K562 (cell line): ENCODE measurements around the gene HOXB3. TPM values are rescaled to one million over a fixed set of nuclear protein-coding genes. Genes with fewer than 3 reads are reported as not detected.

Experiments used
- ADNP ChIP-seq: fragments of 200-800 bp; sonication (Bioruptor generic); IDR thresholded peaks from 2 replicates; pipeline ENCODE4 v1.6.1; 2016; ENCODE audit warnings: missing genetic modification characterization, missing compliant biosample characterization
- ARNT ChIP-seq, 2 experiments: fragments of 450-650 bp; IDR thresholded peaks; 2 replicates each; pipeline ENCODE4 v1.6.1; 2016; ENCODE audit warnings: mild to moderate bottlenecking in 1 of 2
- BACH1 ChIP-seq: fragments of 200-800 bp; sonication (Bioruptor generic); IDR thresholded peaks from 2 replicates; pipeline ENCODE4 v1.6.1; 2016; ENCODE audit warnings: missing genetic modification characterization, missing compliant biosample characterization
- EP300 ChIP-seq: IDR thresholded peaks from 2 replicates; pipeline ENCODE4 v1.6.1; 2012; ENCODE audit warnings: low read length, improper control_type of control experiment
- FOXA3 ChIP-seq, 2 experiments: fragments of 450-650 bp in 1 of 2; sonication (generic) in 1 of 2; formaldehyde crosslinking; IDR thresholded peaks in 1 of 2; conservative IDR thresholded peaks in 1 of 2; 2 replicates each; pipeline versions ENCODE4 v1.4.0 to v1.8.0; 2020 to 2022; ENCODE audit warnings: mild to moderate bottlenecking in 2 of 2, missing genetic modification reagents in 1 of 2
- HDGF ChIP-seq: fragments of 450-650 bp; IDR thresholded peaks from 2 replicates; pipeline ENCODE4 v1.6.1; 2016
- MTA3 ChIP-seq: fragments of 450-650 bp; formaldehyde crosslinking; IDR thresholded peaks from 2 replicates; pipeline ENCODE4 v1.6.1; 2017; ENCODE audit warnings: mild to moderate bottlenecking, borderline replicate concordance
- MTF1 ChIP-seq: fragments of 250-450 bp; sonication (Bioruptor Pico); IDR thresholded peaks from 2 replicates; pipeline ENCODE4 v1.9.0; 2021; ENCODE audit warnings: moderate library complexity, mild to moderate bottlenecking, inconsistent platforms, borderline replicate concordance
- RUNX1 ChIP-seq: sonication (generic); IDR thresholded peaks from 2 replicates; pipeline ENCODE4 v1.6.1; 2016; ENCODE audit warnings: antibody characterized with exemption, low read depth
- TCF7L2 ChIP-seq: fragments of 150-350 bp; IDR thresholded peaks from 2 replicates; pipeline ENCODE4 v1.6.1; 2016; ENCODE audit warnings: low read depth, mild to moderate bottlenecking, low read length, moderate library complexity
- polyA plus RNA-seq, 8 experiments: library from polyadenylated mRNA; depleted of rRNA in 4 of 8; stranded (reverse) in 5 of 8; unstranded in 3 of 8; fragments of >200 nt; fragmentation: Nextera tagmentation in 2 of 8; fragmentation: Illumina TruSeq in 1 of 8; extraction: Ambion mirVana in 2 of 8; extraction: Trizol in 1 of 8; gene quantifications; 2 replicates each; pipeline versions ENCODE4 v1.2.1 to v1.2.3, GENCODE V29; 2011 to 2014; ENCODE audit warnings: inconsistent platforms in 1 of 8, missing spikeins in 1 of 8
- total RNA-seq, 7 experiments: library from RNA; depleted of rRNA in 6 of 7; stranded (reverse); fragments of >200 nt in 6 of 7; fragmentation: Illumina TruSeq in 2 of 7; extraction: Trizol in 2 of 7; gene quantifications; 2 replicates each; pipeline versions ENCODE4 v1.2.1 to v1.2.3, GENCODE V29; 2011 to 2021; ENCODE audit warnings: low replicate concordance in 1 of 7
- TF ChIP-seq, protein P1 (sequence below): fragments of 450-650 bp; IDR thresholded peaks from 2 replicates; pipeline ENCODE4 v1.6.1; 2017; ENCODE audit warnings: antibody characterized with exemption
- TF ChIP-seq, protein P2 (sequence below): fragments of 200-800 bp; sonication (Bioruptor generic); IDR thresholded peaks from 2 replicates; pipeline ENCODE4 v1.6.1; 2017; ENCODE audit warnings: missing genetic modification characterization, missing compliant biosample characterization
- TF ChIP-seq, protein P3 (sequence below): fragments of 150-350 bp; conservative IDR thresholded peaks from 2 replicates; pipeline ENCODE4 v1.6.1; 2014; ENCODE audit warnings: low read length
- TF ChIP-seq, protein P4 (sequence below), 2 experiments: fragments of 450-650 bp; IDR thresholded peaks; 2 replicates each; pipeline ENCODE4 v1.6.1; 2016
- TF ChIP-seq, protein P5 (sequence below): fragments of 250-450 bp; sonication (Bioruptor Pico); IDR thresholded peaks from 2 replicates; pipeline ENCODE4 v1.8.0; 2022; ENCODE audit warnings: moderate library complexity, mild to moderate bottlenecking, inconsistent platforms
- TF ChIP-seq, protein P6 (sequence below): sonication (generic); formaldehyde crosslinking; IDR thresholded peaks from 2 replicates; pipeline ENCODE4 v1.8.0; 2022; ENCODE audit warnings: mild to moderate bottlenecking, low read depth, missing genetic modification reagents

HOXB3 gene
- total and polyA plus RNA-seq, 9 of the 15 experiments (the other 6 are each of a cell fraction or from before 2014, with no cell fraction given): 2.4 to 41.3 (median 20.2) TPM

DNA sequence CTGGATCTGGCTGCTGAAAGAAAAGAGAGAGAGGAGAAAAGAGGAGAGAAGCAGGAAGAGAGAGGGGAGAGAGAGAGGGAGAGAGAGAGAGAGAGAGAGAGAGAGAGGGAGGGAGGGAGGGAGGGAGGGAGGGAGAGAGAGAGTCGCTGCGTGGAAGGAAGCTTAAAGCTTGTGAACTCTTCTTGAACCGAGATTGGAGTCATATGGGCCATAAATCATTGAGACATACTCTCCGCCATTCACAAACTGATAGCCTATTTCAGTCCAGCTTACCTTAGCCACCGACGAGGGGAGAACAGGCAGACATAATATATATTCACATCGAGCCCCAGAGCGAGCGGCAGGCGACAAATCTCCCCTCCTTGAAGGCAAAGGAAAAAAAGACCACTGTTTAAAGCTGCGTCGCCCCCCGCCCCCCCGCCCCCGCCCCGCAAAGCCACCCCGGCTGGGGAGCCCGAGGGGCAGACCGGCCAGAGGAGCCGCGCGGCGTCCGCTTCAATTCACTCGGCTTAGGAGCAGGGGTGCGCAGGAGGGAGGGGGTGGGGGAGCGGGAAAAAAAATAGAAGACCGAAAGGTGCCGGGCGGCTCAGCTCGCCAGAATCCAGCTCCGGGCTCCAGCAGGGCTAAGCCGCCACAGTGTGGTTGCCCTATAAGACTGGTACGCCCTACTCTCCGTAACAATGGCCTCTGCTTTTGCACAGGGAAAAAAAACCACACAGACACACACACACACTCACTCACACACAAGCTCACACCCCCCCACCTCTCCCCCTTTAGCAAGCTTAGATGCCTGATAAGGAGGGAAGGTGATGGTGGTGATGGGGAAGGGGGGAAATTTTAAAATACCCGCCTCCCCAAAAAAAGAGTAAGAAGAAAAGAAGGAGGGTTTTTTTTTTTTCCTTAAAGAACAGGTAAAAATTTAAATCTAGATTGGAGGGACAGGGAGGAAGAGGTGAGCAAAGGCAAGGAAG lies 34.5 kb downstream of the HOXB3 start (continued):
- TF ChIP-seq, protein P1, sequence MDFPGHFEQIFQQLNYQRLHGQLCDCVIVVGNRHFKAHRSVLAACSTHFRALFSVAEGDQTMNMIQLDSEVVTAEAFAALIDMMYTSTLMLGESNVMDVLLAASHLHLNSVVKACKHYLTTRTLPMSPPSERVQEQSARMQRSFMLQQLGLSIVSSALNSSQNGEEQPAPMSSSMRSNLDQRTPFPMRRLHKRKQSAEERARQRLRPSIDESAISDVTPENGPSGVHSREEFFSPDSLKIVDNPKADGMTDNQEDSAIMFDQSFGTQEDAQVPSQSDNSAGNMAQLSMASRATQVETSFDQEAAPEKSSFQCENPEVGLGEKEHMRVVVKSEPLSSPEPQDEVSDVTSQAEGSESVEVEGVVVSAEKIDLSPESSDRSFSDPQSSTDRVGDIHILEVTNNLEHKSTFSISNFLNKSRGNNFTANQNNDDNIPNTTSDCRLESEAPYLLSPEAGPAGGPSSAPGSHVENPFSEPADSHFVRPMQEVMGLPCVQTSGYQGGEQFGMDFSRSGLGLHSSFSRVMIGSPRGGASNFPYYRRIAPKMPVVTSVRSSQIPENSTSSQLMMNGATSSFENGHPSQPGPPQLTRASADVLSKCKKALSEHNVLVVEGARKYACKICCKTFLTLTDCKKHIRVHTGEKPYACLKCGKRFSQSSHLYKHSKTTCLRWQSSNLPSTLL: no peak
- no peak for TF ChIP-seq HDGF
- TF ChIP-seq MTA3: no peak
- no peak for TF ChIP-seq FOXA3 (CRISPR knock-in tag; conservative IDR thresholded peaks at IDR 0.05 in 1 of 2, IDR thresholded peaks at IDR 0.05 in 1 of 2)
- TF ChIP-seq MTF1: no peak
- TF ChIP-seq, protein P2, sequence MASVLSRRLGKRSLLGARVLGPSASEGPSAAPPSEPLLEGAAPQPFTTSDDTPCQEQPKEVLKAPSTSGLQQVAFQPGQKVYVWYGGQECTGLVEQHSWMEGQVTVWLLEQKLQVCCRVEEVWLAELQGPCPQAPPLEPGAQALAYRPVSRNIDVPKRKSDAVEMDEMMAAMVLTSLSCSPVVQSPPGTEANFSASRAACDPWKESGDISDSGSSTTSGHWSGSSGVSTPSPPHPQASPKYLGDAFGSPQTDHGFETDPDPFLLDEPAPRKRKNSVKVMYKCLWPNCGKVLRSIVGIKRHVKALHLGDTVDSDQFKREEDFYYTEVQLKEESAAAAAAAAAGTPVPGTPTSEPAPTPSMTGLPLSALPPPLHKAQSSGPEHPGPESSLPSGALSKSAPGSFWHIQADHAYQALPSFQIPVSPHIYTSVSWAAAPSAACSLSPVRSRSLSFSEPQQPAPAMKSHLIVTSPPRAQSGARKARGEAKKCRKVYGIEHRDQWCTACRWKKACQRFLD (CRISPR knock-in tag): peak; percentile 89
- no peak for TF ChIP-seq RUNX1
- TF ChIP-seq, protein P3, sequence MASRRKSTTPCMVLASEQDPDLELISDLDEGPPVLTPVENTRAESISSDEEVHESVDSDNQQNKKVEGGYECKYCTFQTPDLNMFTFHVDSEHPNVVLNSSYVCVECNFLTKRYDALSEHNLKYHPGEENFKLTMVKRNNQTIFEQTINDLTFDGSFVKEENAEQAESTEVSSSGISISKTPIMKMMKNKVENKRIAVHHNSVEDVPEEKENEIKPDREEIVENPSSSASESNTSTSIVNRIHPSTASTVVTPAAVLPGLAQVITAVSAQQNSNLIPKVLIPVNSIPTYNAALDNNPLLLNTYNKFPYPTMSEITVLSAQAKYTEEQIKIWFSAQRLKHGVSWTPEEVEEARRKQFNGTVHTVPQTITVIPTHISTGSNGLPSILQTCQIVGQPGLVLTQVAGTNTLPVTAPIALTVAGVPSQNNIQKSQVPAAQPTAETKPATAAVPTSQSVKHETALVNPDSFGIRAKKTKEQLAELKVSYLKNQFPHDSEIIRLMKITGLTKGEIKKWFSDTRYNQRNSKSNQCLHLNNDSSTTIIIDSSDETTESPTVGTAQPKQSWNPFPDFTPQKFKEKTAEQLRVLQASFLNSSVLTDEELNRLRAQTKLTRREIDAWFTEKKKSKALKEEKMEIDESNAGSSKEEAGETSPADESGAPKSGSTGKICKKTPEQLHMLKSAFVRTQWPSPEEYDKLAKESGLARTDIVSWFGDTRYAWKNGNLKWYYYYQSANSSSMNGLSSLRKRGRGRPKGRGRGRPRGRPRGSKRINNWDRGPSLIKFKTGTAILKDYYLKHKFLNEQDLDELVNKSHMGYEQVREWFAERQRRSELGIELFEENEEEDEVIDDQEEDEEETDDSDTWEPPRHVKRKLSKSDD: no peak
- no peak for TF ChIP-seq ADNP (tag)
- TF ChIP-seq, protein P4, sequence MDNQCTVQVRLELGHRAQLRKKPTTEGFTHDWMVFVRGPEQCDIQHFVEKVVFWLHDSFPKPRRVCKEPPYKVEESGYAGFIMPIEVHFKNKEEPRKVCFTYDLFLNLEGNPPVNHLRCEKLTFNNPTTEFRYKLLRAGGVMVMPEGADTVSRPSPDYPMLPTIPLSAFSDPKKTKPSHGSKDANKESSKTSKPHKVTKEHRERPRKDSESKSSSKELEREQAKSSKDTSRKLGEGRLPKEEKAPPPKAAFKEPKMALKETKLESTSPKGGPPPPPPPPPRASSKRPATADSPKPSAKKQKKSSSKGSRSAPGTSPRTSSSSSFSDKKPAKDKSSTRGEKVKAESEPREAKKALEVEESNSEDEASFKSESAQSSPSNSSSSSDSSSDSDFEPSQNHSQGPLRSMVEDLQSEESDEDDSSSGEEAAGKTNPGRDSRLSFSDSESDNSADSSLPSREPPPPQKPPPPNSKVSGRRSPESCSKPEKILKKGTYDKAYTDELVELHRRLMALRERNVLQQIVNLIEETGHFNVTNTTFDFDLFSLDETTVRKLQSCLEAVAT (IDR thresholded peaks at IDR 0.05): peak; percentile 85 to 90
- TF ChIP-seq, protein P5, sequence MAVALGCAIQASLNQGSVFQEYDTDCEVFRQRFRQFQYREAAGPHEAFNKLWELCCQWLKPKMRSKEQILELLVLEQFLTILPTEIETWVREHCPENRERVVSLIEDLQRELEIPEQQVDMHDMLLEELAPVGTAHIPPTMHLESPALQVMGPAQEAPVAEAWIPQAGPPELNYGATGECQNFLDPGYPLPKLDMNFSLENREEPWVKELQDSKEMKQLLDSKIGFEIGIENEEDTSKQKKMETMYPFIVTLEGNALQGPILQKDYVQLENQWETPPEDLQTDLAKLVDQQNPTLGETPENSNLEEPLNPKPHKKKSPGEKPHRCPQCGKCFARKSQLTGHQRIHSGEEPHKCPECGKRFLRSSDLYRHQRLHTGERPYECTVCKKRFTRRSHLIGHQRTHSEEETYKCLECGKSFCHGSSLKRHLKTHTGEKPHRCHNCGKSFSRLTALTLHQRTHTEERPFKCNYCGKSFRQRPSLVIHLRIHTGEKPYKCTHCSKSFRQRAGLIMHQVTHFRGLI (CRISPR knock-in tag): peak; percentile 64; the same call in 1 of the 2 replicates
- TF ChIP-seq EP300: peak; percentile 85
- peak; percentile 65 to 76; a peak in 2 of 4 replicates for TF ChIP-seq ARNT (IDR thresholded peaks at IDR 0.05)
- TF ChIP-seq TCF7L2: peak; percentile 60; the same call in 1 of the 2 replicates
- no peak; the same call in 1 of the 2 replicates for TF ChIP-seq BACH1 (tag)
- TF ChIP-seq, protein P6, sequence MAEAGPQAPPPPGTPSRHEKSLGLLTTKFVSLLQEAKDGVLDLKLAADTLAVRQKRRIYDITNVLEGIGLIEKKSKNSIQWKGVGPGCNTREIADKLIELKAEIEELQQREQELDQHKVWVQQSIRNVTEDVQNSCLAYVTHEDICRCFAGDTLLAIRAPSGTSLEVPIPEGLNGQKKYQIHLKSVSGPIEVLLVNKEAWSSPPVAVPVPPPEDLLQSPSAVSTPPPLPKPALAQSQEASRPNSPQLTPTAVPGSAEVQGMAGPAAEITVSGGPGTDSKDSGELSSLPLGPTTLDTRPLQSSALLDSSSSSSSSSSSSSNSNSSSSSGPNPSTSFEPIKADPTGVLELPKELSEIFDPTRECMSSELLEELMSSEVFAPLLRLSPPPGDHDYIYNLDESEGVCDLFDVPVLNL (CRISPR knock-in tag): no peak
